Measurements from ENCODE around the gene USP37.

- TF ChIP-seq, protein P1, sequence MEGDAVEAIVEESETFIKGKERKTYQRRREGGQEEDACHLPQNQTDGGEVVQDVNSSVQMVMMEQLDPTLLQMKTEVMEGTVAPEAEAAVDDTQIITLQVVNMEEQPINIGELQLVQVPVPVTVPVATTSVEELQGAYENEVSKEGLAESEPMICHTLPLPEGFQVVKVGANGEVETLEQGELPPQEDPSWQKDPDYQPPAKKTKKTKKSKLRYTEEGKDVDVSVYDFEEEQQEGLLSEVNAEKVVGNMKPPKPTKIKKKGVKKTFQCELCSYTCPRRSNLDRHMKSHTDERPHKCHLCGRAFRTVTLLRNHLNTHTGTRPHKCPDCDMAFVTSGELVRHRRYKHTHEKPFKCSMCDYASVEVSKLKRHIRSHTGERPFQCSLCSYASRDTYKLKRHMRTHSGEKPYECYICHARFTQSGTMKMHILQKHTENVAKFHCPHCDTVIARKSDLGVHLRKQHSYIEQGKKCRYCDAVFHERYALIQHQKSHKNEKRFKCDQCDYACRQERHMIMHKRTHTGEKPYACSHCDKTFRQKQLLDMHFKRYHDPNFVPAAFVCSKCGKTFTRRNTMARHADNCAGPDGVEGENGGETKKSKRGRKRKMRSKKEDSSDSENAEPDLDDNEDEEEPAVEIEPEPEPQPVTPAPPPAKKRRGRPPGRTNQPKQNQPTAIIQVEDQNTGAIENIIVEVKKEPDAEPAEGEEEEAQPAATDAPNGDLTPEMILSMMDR (IDR thresholded peaks at IDR 0.05): no peak
- TF ChIP-seq POLR2A (IDR thresholded peaks at IDR 0.05): no peak
Measured at GRCh38 chr2:218564056-218564455, 4.1 kb downstream of the USP37 start.

All from breast epithelium (tissue), 3 donors.